Measurements from ENCODE around the gene COL25A1.

Gene COL25A1

DNA sequence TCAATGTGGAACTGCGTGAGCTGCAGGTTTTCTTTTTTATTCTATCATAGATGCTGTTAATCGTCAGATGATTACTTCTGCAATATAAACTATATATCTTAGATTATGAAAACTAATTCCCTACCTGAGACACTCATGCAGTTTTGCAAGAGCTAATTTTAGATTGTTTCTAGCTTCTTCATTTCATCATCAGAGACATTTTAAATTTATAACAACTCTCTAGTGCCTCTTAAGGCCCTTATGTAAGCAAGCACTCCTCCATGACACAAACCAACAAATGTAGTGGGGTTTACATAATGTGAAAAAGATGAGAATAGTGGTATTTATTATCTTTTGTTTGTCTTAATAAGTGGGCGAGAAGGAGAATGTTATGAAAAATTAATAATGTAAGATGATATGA, 369.4 kb downstream of the COL25A1 start:
- no peak overlapping the region for H3K4me3 ChIP-seq (ENCODE audit: low read depth, low read length)
- DNase-seq (ENCODE audit: low read depth, low spot score) = no peak
- TF ChIP-seq, protein P1, sequence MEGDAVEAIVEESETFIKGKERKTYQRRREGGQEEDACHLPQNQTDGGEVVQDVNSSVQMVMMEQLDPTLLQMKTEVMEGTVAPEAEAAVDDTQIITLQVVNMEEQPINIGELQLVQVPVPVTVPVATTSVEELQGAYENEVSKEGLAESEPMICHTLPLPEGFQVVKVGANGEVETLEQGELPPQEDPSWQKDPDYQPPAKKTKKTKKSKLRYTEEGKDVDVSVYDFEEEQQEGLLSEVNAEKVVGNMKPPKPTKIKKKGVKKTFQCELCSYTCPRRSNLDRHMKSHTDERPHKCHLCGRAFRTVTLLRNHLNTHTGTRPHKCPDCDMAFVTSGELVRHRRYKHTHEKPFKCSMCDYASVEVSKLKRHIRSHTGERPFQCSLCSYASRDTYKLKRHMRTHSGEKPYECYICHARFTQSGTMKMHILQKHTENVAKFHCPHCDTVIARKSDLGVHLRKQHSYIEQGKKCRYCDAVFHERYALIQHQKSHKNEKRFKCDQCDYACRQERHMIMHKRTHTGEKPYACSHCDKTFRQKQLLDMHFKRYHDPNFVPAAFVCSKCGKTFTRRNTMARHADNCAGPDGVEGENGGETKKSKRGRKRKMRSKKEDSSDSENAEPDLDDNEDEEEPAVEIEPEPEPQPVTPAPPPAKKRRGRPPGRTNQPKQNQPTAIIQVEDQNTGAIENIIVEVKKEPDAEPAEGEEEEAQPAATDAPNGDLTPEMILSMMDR (IDR thresholded peaks at IDR 0.05; ENCODE audit: low read depth, low read length) = no peak
- in situ Hi-C loops (cut with HindIII; ENCODE audit: low sequenced_read_pairs) = no loop called here

DNA sequence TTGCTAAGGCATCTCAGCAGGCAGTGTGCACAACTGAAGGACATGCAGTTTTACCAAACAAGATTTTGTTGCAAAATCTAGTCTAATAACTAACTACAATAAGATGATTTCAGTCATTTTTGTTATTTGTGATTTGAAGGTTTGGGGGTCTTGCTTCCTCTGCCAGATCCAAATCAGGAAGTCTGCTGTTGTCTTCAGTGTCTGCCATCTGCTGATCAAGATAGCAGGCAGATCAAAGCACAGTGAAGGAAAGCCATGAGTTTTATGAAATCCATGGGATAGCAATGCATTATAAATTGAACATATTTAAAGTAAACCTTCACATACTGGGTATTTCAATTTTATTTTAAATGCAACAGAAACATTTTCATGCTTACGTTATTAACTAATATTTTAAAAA, 370.5 kb downstream of the COL25A1 start:
- DNase-seq (ENCODE audit: low read depth, low spot score) = no peak
- in situ Hi-C loops (cut with HindIII; ENCODE audit: low sequenced_read_pairs) = no loop called here
- TF ChIP-seq, protein P1 (IDR thresholded peaks at IDR 0.05; ENCODE audit: low read depth, low read length) = no peak
- H3K4me3 ChIP-seq (ENCODE audit: low read depth, low read length) = no peak overlapping the region

DNA sequence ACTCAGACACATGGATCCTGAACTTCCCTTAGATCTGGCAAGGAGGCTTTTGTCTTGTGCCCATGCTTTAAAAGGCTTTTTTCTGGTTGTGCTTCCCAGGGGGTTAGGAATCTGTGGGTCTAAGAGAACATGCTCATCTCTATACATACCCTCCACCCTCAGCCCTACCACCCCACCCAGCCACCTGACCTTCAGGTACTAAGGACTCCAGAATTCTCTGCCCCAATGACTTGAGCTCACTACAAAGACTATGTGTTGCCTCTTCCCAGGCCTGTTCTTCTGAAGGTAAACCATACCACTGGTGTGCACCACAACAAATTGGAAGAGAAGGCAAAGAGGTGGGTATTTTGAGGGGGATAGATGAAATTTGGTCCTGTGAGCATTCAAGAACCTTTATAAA, 372.3 kb downstream of the COL25A1 start:
- in situ Hi-C loops (cut with HindIII; ENCODE audit: low sequenced_read_pairs) = no loop called here
- H3K4me3 ChIP-seq (ENCODE audit: low read depth, low read length) = no peak overlapping the region
- no peak for DNase-seq (ENCODE audit: low read depth, low spot score)
- TF ChIP-seq, protein P1 (IDR thresholded peaks at IDR 0.05; ENCODE audit: low read depth, low read length) = no peak

DNA sequence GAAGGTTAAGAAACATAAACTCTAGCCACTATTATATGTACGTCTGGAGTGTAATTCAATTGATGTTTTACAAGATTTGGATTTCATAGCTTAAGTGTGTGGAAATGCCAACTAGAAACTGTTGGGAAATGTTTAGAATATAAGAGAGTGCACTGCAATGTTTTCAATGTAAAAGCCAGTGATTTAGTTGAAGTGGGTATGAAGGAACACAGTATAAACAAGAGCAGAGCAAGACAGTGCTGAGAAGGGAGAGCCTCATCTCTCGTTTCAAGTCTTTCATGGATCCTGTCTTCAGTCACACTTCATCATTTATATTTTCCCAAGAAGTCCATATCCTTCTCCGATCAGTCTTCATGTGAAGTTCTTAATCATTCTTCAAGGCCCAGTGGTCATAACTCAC, 375.7 kb downstream of the COL25A1 start:
- in situ Hi-C loops (cut with HindIII; ENCODE audit: low sequenced_read_pairs) = no loop called here
- DNase-seq (ENCODE audit: low read depth, low spot score) = no peak
- no peak overlapping the region for H3K4me3 ChIP-seq (ENCODE audit: low read depth, low read length)
- TF ChIP-seq, protein P1 (IDR thresholded peaks at IDR 0.05; ENCODE audit: low read depth, low read length) = no peak

DNA sequence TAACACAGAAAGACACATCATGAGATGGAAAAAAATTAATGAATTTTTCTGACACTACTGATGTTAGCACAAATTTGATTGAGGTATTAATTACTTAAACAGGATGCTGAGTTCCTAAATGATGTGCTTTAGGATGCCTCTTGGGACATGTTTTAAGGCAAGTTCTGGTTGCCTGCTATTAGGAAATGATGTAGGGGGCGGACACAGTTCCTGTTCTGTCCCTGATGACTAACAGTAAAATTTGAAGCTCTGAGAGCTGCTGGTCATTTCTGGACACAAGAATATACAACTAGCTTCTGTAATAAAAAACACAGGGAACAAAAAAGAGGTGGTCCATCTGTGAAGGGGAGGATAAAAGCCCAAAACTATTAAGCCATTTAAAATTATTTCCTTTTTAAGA, 376.4 kb downstream of the COL25A1 start:
- in situ Hi-C loops (cut with HindIII; ENCODE audit: low sequenced_read_pairs) = no loop called here
- TF ChIP-seq, protein P1 (IDR thresholded peaks at IDR 0.05; ENCODE audit: low read depth, low read length) = no peak
- DNase-seq (ENCODE audit: low read depth, low spot score) = no peak
- H3K4me3 ChIP-seq (ENCODE audit: low read depth, low read length) = no peak overlapping the region

DNA sequence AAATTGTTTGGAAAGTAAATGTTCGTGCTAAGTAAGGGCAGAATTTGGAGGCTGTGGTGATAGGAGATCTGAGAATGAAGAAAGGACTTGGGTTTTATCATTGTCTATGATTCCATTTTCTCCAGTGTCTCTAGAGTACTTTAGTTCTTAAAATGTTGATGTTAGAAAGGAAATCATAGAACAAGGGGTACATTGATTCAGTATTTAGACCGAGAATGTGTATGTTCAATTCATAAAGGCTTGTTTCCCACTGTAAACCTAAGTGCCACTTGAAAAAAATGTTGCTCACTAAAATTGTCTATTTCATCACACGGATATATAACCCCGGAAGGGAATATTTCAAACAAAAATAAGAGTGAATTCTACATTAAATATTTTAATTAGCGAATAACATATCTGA, 380.3 kb downstream of the COL25A1 start:
- H3K4me3 ChIP-seq (ENCODE audit: low read depth, low read length) = no peak overlapping the region
- no peak for DNase-seq (ENCODE audit: low read depth, low spot score)
- TF ChIP-seq, protein P1 (IDR thresholded peaks at IDR 0.05; ENCODE audit: low read depth, low read length) = no peak
- in situ Hi-C loops (cut with HindIII; ENCODE audit: low sequenced_read_pairs) = no loop called here
